Spleen (tissue), 7 donors: ENCODE data around the gene BNIP3.

Source experiments
- CTCF ChIP-seq, 11 experiments: fragments of 200-600 bp in 7 of 11; fragments of 450-650 bp in 4 of 11; sonication (generic) in 4 of 11; IDR thresholded peaks in 8 of 11; conservative IDR thresholded peaks in 3 of 11; 1 replicate in 7 of 11; 2 replicates in 4 of 11; pipeline versions ENCODE4 v1.4.0 to v1.8.0; 2016 to 2021; ENCODE audit warnings: antibody characterized with exemption in 11 of 11, inconsistent platforms in 4 of 11, mild to moderate bottlenecking in 1 of 11
- POLR2A ChIP-seq, 3 donors: fragments of 450-650 bp; IDR thresholded peaks; one replicate each; pipeline ENCODE4 v1.5.1; 2017; ENCODE audit warnings: antibody characterized with exemption in 3 of 3, mild to moderate bottlenecking in 1 of 3
- POLR2AphosphoS5 ChIP-seq, 3 donors: sonication (generic); formaldehyde crosslinking; IDR thresholded peaks; one replicate each; pipeline ENCODE4 v1.5.1; 2017; ENCODE audit warnings: antibody characterized with exemption in 3 of 3
- donor health status: DM: no; HTN: no; CAD: no; lungs with moderate emphysema.
- donor health status: DM: no; HTN: no; CAD: no.
- donor health status: DM: no; HTN: no; CAD: no.

- TF ChIP-seq POLR2AphosphoS5 (IDR thresholded peaks at IDR 0.05) (no peak), CTCF (IDR thresholded peaks at IDR 0.05 in 8 of 11, conservative IDR thresholded peaks at IDR 0.05 in 3 of 11) (no peak), POLR2A (IDR thresholded peaks at IDR 0.05) (no peak)
Measured at GRCh38 chr10:131930586-131931330, 51.0 kb downstream of the BNIP3 start.
